Fibroblast of lung (primary cell): ENCODE measurements around the gene EML2. TPM values are rescaled to one million over a fixed set of nuclear protein-coding genes. Genes with fewer than 3 reads are reported as not detected.
A peak's percentile ranks its signal among the peaks of the same experiment; 100 is the strongest.

Experiments used
- DNase-seq, 2 donors: peaks; one replicate each; pipeline versions ENCODE4 v3.0.0 to v3.0.0-alpha.2; 2010; ENCODE audit warnings: low read depth in 2 of 2
- H2AFZ ChIP-seq: 2 replicates; pipeline ENCODE4 v1.5.1; 2012; ENCODE audit warnings: low read length, control low read depth, inconsistent platforms
- H3K27ac ChIP-seq: 2 replicates; pipeline ENCODE4 v1.5.1; 2011; ENCODE audit warnings: low read length, control low read depth; ENCODE audit not compliant: insufficient read depth
- H3K27me3 ChIP-seq: 2 replicates; pipeline ENCODE4 v1.5.1; 2011; ENCODE audit warnings: mild to moderate bottlenecking, low read length; ENCODE audit not compliant: control insufficient read depth, insufficient read depth
- H3K36me3 ChIP-seq: 2 replicates; pipeline ENCODE4 v1.5.1; 2011; ENCODE audit warnings: low read length; ENCODE audit not compliant: control insufficient read depth, insufficient read depth
- H3K4me1 ChIP-seq: 2 replicates; pipeline ENCODE4 v1.5.1; 2011; ENCODE audit warnings: low read length; ENCODE audit not compliant: control insufficient read depth, insufficient read depth; ENCODE audit errors: extremely low read depth
- H3K4me2 ChIP-seq: 2 replicates; pipeline ENCODE4 v1.5.1; 2011; ENCODE audit warnings: low read length, control low read depth; ENCODE audit not compliant: insufficient read depth; ENCODE audit errors: extremely low read depth
- H3K4me3 ChIP-seq, 4 experiments: fragments of 200-600 bp in 1 of 4; sonication (generic) in 1 of 4; replicated peaks in 1 of 4; 2 replicates each; pipeline ENCODE4 v1.5.1; 2011 to 2016; ENCODE audit warnings: low read length in 4 of 4, low read depth in 3 of 4, mild to moderate bottlenecking in 3 of 4, control low read depth in 2 of 4, inconsistent platforms in 1 of 4, mixed read lengths in 1 of 4; ENCODE audit not compliant: insufficient read depth in 1 of 4; ENCODE audit errors: control extremely low read depth in 1 of 4
- H3K79me2 ChIP-seq: 2 replicates; pipeline ENCODE4 v1.5.1; 2012; ENCODE audit warnings: mild to moderate bottlenecking, low read length, inconsistent platforms; ENCODE audit not compliant: control insufficient read depth, insufficient read depth
- H3K9ac ChIP-seq: 2 replicates; pipeline ENCODE4 v1.5.1; 2011; ENCODE audit warnings: mild to moderate bottlenecking, low read length, control low read depth; ENCODE audit not compliant: insufficient read depth
- H3K9me3 ChIP-seq: 2 replicates; pipeline ENCODE4 v1.5.1; 2012; ENCODE audit warnings: low read depth, low read length; ENCODE audit not compliant: control insufficient read depth, insufficient read depth
- H4K20me1 ChIP-seq: 2 replicates; pipeline ENCODE4 v1.5.1; 2011; ENCODE audit warnings: low read length; ENCODE audit not compliant: control insufficient read depth, insufficient read depth; ENCODE audit errors: extremely low read depth
- CTCF ChIP-seq, 2 donors: IDR thresholded peaks in 1 of 2; conservative IDR thresholded peaks in 1 of 2; 1 replicate in 1 of 2; 2 replicates in 1 of 2; pipeline ENCODE4 v1.5.1; 2011 to 2012; ENCODE audit warnings: low read length in 2 of 2, control low read depth in 1 of 2, inconsistent platforms in 1 of 2, low read depth in 1 of 2, mild to moderate bottlenecking in 1 of 2
- EZH2 ChIP-seq: IDR thresholded peaks from 2 replicates; pipeline ENCODE4 v1.5.1; 2012; ENCODE audit warnings: low read length, control low read depth, mild to moderate bottlenecking; ENCODE audit errors: missing control alignments
- polyA plus RNA-seq, 2 donors: library from polyadenylated mRNA; depleted of rRNA in 1 of 2; stranded (reverse) in 1 of 2; unstranded in 1 of 2; fragments of >200 nt; gene quantifications; 2 replicates each; pipeline ENCODE4 v1.2.1, GENCODE V29; 2011 to 2012; ENCODE audit warnings: missing spikeins in 1 of 2
- total RNA-seq: library from RNA; depleted of rRNA; stranded (reverse); fragments of >200 nt; gene quantifications from 2 replicates; pipeline ENCODE4 v1.2.1, GENCODE V29; 2014

EML2 gene
- total and polyA plus RNA-seq, 2 donors (not counting 1 experiment from before 2014, with no cell fraction given): 11.2 to 69.9 TPM

GRCh38 chr19:45613926-45614725 lies 25.1 kb downstream of the EML2 start:
- Histone ChIP-seq H3K4me3 (no peak overlapping the region), H3K79me2 (no peaks in the 10 kb centered on the region), H4K20me1 (no peaks in the 10 kb centered on the region), H3K27me3 (no peaks in the 10 kb centered on the region), H3K4me2 (peak overlapping the region; percentile 28), H3K36me3 (peaks cover 20% of the 10 kb centered on the region), H2AFZ (no peak overlapping the region), H3K9me3 (no peaks in the 10 kb centered on the region), H3K27ac (peak overlapping the region; percentile 36), H3K9ac (no peak overlapping the region), H3K4me1 (peaks cover 6% of the 10 kb centered on the region)
- TF ChIP-seq EZH2: no peak
- TF ChIP-seq CTCF (conservative IDR thresholded peaks at IDR 0.05 in 1 of 2, IDR thresholded peaks at IDR 0.05 in 1 of 2; ENCODE audit: low read depth in 1 of 2, low read length in 2 of 2): no peak
- peak; percentile 87 to 91 for DNase-seq

DNA sequence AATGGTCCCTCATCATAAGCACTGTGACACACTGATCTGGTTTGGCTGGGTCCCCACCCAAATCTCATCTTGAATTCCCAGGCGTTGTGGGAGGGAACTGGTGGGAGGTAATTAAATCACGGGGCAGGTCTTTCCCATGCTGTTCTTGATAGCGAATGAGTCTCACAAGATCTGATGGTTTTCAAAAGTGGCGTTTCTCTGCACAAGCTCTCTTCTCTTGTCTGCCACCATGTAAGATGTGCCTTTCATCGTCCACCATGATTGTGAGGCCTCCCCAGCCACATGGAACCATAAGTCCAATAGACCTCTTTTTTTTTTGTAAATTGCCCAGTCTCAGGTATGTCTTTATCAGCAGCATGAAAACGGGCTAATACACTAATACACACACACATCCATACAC lies 30.2 kb downstream of the EML2 start:
- Histone ChIP-seq H3K4me3 (no peak overlapping the region), H3K36me3 (peaks cover 6% of the 10 kb centered on the region), H3K9me3 (no peaks in the 10 kb centered on the region), H2AFZ (no peak overlapping the region), H3K9ac (no peak overlapping the region), H3K4me1 (peaks cover 3% of the 10 kb centered on the region), H3K27ac (no peak overlapping the region), H3K79me2 (no peaks in the 10 kb centered on the region), H3K4me2 (no peak overlapping the region), H3K27me3 (no peaks in the 10 kb centered on the region), H4K20me1 (no peaks in the 10 kb centered on the region)
- no peak for DNase-seq
- TF ChIP-seq EZH2 (no peak), CTCF (conservative IDR thresholded peaks at IDR 0.05 in 1 of 2, IDR thresholded peaks at IDR 0.05 in 1 of 2; ENCODE audit: low read depth in 1 of 2, low read length in 2 of 2) (no peak)

DNA sequence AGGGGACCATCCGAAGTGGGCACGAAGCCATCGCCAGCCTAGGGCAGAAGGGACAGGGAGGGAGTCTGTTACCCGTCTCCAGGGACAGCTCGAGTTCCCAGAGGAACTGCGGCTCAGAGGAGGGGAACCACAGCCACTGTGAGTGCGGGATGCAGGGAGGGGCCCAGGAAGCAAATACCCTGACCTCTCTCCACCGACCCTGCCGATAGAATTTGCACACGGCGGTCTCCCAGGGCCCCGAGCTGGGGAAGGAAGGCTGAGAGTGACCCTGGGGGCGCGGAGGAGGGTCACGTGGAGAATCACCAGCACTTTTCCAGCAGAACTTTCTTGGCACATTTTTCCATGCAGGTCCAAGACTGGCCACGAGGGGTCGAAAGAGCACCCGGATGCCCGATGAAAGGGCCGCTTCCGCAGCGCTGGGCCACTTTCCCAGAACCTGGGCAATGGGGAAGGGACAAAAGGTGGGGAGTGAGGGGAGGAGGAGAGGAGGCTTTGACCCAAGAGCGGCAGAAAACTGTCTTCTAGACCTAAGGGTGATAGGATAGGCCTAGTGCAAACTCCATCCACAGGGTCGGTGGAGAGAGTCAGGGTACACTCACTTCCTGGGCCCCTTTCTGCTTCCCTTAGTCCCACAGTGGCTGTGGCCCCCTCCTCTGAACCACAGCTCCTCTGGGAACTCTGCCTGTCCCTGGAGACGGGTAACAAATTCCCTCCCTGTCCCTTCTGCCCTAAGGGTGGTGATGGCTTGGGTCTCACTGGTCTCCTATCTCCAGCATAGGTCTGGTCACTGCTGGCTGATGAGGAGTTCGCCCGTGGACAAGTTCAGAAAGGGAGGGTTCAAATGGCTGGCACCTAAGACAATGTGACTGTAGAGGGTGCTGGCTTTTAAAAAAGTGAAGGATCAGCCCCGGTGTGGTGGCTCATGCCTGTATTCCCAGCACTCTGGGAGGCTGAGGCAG lies 31.8 kb downstream of the EML2 start:
- Histone ChIP-seq H4K20me1 (no peaks in the 10 kb centered on the region), H3K9me3 (no peaks in the 10 kb centered on the region), H3K27me3 (peaks cover 4% of the 10 kb centered on the region), H3K4me3 (peak overlapping the region in 2 of 4 experiments; percentile 13 to 46), H3K4me1 (peaks cover 3% of the 10 kb centered on the region), H3K36me3 (peaks cover 5% of the 10 kb centered on the region), H3K4me2 (peak overlapping the region; percentile 69), H3K9ac (no peak overlapping the region), H3K79me2 (no peaks in the 10 kb centered on the region), H2AFZ (peak overlapping the region; percentile 71), H3K27ac (no peak overlapping the region)
- peak; percentile 89 to 93 for TF ChIP-seq CTCF (conservative IDR thresholded peaks at IDR 0.05 in 1 of 2, IDR thresholded peaks at IDR 0.05 in 1 of 2; ENCODE audit: low read depth in 1 of 2, low read length in 2 of 2)
- no peak for TF ChIP-seq EZH2
- peak; percentile 44 to 71 for DNase-seq
